Astrocyte (in vitro differentiated cells and primary cell): Measurements from ENCODE around the gene NEB.

Experiments
- CTCF ChIP-seq: IDR thresholded peaks from 2 replicates; pipeline ENCODE4 v1.5.1; 2011; ENCODE audit warnings: low read depth, mild to moderate bottlenecking, inconsistent platforms, low read length, moderate library complexity; ENCODE audit not compliant: insufficient read depth
- EZH2 ChIP-seq: IDR thresholded peaks from 2 replicates; pipeline ENCODE4 v1.6.1; 2012; ENCODE audit warnings: mild to moderate bottlenecking, low read length, inconsistent platforms; ENCODE audit not compliant: insufficient read depth

GRCh38 chr2:151777487-151777886 lies 43.2 kb upstream of the NEB start:
- TF ChIP-seq CTCF (no peak), EZH2 (no peak)
